ENCODE data around the gene HIVEP1.

The HIVEP1 gene

DNA sequence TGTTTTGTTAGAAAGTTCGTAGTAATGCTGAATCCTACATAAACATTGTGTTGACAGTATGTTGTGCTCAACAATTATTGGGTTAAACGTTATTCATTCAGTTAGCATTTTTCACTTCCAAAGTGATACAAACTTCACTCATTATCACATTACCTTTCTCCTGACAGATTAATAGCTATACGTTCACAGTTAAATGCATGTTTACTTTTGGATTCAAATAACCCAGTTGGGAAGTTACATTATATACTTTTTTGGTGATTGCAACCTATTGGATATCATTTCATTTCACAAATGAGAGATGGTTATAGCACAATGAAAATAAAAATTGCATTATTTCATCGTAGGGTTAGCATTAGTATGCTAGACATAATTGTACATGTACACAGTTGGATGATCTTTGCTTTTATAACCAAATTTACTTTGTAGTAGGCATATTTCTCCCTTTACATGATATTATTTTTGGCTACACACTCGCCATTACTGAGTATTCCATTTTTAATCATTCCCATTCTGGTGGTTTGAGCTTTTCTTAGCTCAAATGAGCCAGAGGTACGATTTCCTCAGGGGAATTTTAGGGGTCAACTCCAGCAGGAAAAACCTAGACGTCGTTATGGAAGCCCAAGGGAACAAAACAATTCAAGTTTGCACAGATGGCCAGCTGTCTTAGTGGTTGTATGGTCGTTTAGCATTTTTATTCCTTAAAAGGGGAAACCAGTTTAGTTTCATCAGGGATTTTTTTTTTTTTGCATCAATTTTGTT is 2.1 kb upstream of the HIVEP1 start:
- H3K9me3 ChIP-seq (ENCODE audit: control insufficient read depth in 2 of 2, low read length in 2 of 2) = peaks cover 0 to 3% of the 10 kb centered on the region in 2 donors
- peaks cover 11% of the 10 kb centered on the region for H3K4me1 ChIP-seq (ENCODE audit: control insufficient read depth, insufficient read depth, low read length)
- no peaks in the 10 kb centered on the region for H3K36me3 ChIP-seq (ENCODE audit: control insufficient read depth in 2 of 2, insufficient read depth in 2 of 2, low read length in 2 of 2)
- no peaks in the 10 kb centered on the region for H3K27me3 ChIP-seq (ENCODE audit: control insufficient read depth in 1 of 2, insufficient read depth in 2 of 2, low read length in 2 of 2)
- H3K9ac ChIP-seq (ENCODE audit: low read length in 2 of 2) = peak overlapping the region; percentile 90 to 92
- H3K4me3 ChIP-seq (ENCODE audit: low read length in 2 of 2) = peak overlapping the region; percentile 71 to 79
- H3K27ac ChIP-seq (ENCODE audit: low read length) = peak overlapping the region; percentile 96

DNA sequence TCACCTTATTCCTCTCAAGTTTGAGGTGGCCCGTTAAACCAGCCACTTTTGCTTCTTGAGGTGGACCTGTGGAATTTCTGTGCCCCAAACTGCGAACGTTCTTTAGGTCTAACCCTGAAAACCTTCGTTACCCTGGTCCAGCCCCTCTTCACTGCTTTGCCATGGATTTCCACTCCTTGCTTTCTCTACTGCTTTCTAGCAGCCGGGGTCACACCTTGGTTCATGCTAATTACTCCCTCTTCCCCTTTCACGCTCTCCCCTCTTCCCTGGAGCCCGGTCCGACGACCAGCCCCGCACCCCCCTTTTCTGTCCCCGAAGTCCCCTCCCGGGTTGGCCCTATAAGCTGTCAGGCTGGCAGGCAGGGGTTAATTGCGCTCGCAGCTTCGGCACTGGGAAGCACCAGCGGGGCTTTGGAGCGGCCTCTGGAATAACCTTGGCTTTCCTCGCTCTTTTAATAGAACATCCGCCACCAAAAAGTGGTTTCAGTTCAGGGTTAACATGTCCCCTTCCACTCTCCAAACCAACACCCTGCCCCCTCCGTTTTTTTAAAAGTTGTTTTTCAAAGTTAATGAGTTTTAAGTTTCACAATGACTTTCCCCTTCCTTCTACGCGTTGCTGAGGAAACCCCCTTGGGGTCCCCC is 1.4 kb upstream of the HIVEP1 start:
- Histone ChIP-seq H3K27ac (ENCODE audit: low read length) (peak overlapping the region; percentile 96), H3K27me3 (ENCODE audit: control insufficient read depth in 1 of 2, insufficient read depth in 2 of 2, low read length in 2 of 2) (no peaks in the 10 kb centered on the region), H3K4me3 (ENCODE audit: low read length in 2 of 2) (peak overlapping the region; percentile 71 to 79)

DNA sequence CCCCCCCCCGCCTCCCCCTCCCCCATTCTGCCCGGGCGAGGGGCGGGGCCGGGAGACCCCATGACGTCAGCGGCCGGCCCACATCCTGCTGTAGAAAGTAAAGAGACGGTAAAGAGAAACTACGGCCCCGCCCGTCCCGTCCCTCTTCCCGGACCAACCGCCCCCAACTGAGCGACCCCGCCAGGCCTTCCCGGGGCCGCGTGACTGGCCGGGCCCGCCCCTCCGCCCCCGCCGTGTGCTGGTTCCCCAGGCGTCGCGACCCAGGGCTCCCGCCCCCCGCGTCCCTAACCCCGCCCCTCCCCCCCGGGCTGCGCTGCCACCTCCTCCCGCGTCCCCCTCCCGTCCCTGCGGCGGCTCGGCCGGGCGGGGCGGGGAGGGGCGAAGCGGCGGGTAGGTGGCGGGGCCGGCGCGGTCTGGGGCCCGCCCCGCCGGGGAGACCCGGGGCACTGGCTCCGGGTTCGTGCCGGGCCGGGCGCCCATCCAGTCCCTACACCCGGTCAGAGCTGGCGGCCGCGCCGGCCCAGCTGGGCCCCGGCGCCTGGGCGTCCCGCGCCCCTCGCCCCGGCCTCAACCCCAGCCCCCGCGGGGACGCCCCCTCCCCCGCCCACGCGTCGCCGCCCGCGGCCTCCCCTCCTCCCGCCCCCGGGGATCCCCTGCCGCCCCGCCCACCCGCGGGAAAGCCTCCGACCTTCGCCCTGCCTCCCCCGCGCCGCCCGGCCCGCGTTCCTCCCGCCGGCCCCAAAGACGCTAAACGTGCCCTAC is 655 bp upstream of the HIVEP1 start:
- H3K9me3 ChIP-seq (ENCODE audit: control insufficient read depth in 2 of 2, low read length in 2 of 2) = peaks cover 0 to 3% of the 10 kb centered on the region in 2 donors
- H3K27me3 ChIP-seq (ENCODE audit: control insufficient read depth in 1 of 2, insufficient read depth in 2 of 2, low read length in 2 of 2) = no peaks in the 10 kb centered on the region
- peaks cover 11% of the 10 kb centered on the region for H3K4me1 ChIP-seq (ENCODE audit: control insufficient read depth, insufficient read depth, low read length)
- H3K9ac ChIP-seq (ENCODE audit: low read length in 2 of 2) = no peak overlapping the region
- H3K36me3 ChIP-seq (ENCODE audit: control insufficient read depth in 2 of 2, insufficient read depth in 2 of 2, low read length in 2 of 2) = no peaks in the 10 kb centered on the region
- H3K27ac ChIP-seq (ENCODE audit: low read length) = peak overlapping the region; percentile 96
- peak overlapping the region in 1 of 2 donors; percentile 85 for H3K4me3 ChIP-seq (ENCODE audit: low read length in 2 of 2)

More for the DNA sequence above, 1.4 kb upstream of the HIVEP1 start:
- peak overlapping the region; percentile 90 to 92 for H3K9ac ChIP-seq (ENCODE audit: low read length in 2 of 2)
- H3K36me3 ChIP-seq (ENCODE audit: control insufficient read depth in 2 of 2, insufficient read depth in 2 of 2, low read length in 2 of 2) = no peaks in the 10 kb centered on the region
- H3K4me1 ChIP-seq (ENCODE audit: control insufficient read depth, insufficient read depth, low read length) = peaks cover 11% of the 10 kb centered on the region
- H3K9me3 ChIP-seq (ENCODE audit: control insufficient read depth in 2 of 2, low read length in 2 of 2) = peaks cover 0 to 3% of the 10 kb centered on the region in 2 donors

- H3K4me1 ChIP-seq (ENCODE audit: control insufficient read depth, insufficient read depth, low read length) = peaks cover 11% of the 10 kb centered on the region
- peaks cover 4% of the 10 kb centered on the region in 2 donors for H3K36me3 ChIP-seq (ENCODE audit: control insufficient read depth in 2 of 2, insufficient read depth in 2 of 2, low read length in 2 of 2)
- H3K9ac ChIP-seq (ENCODE audit: low read length in 2 of 2) = peak overlapping the region; percentile 58 to 62
- peak overlapping the region; percentile 66 to 85 for H3K4me3 ChIP-seq (ENCODE audit: low read length in 2 of 2)
- H3K9me3 ChIP-seq (ENCODE audit: control insufficient read depth in 2 of 2, low read length in 2 of 2) = peaks cover 0 to 3% of the 10 kb centered on the region in 2 donors
- peak overlapping the region; percentile 53 for H3K27ac ChIP-seq (ENCODE audit: low read length)
- H3K27me3 ChIP-seq (ENCODE audit: control insufficient read depth in 1 of 2, insufficient read depth in 2 of 2, low read length in 2 of 2) = no peaks in the 10 kb centered on the region
Measured at GRCh38 chr6:12012558-12013306, 620 bp downstream of the HIVEP1 start.

- Histone ChIP-seq H3K9me3 (ENCODE audit: control insufficient read depth in 2 of 2, low read length in 2 of 2) (peaks cover 0 to 3% of the 10 kb centered on the region in 2 donors), H3K27ac (ENCODE audit: low read length) (no peak overlapping the region), H3K9ac (ENCODE audit: low read length in 2 of 2) (peak overlapping the region; percentile 58 to 62), H3K4me1 (ENCODE audit: control insufficient read depth, insufficient read depth, low read length) (peaks cover 11% of the 10 kb centered on the region), H3K4me3 (ENCODE audit: low read length in 2 of 2) (peak overlapping the region; percentile 66 to 85), H3K27me3 (ENCODE audit: control insufficient read depth in 1 of 2, insufficient read depth in 2 of 2, low read length in 2 of 2) (no peaks in the 10 kb centered on the region), H3K36me3 (ENCODE audit: control insufficient read depth in 2 of 2, insufficient read depth in 2 of 2, low read length in 2 of 2) (peaks cover 4% of the 10 kb centered on the region in 2 donors)
Measured at GRCh38 chr6:12013307-12013719, 1.2 kb downstream of the HIVEP1 start.

DNA sequence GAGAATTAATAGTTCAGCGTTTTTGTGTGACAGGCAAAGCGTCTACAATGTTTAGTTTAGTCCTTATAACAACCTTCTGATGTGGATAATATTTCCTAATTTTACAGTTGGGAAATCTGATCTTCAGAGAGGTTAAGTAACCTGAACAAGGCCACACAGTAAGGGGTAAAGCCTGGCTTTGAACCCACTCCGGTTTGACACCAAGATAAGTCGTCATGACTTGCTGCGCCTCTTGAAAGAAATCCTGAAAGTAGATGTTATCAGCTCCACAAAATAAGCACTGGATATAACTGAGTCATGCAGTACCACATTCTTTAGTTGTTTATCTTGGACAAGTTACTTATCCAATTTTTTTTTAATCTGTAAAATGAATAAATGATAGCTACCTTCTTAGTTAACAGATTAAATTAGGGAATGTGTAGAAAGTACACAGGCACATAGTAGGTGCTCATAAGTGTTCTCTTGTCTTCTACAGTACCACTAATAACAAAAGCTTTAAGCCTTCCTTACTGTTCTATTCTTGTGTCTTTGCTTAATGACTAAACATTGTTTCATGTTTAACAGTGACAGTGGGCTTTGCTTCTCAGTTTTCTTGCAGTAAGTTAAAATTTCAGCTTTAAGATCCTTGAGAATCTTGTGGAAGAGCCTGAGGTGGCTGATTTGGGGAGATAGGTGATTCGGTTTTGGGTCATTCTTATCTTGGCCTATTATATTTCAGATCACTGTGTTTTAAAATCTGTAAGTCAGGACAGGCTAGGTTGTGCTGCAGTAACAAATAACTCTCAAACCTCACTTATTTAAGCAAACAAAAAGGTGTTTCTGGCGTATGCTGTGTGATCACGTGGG is 2.1 kb downstream of the HIVEP1 start:
- peaks cover 6 to 8% of the 10 kb centered on the region in 2 donors for H3K36me3 ChIP-seq (ENCODE audit: control insufficient read depth in 2 of 2, insufficient read depth in 2 of 2, low read length in 2 of 2)
- H3K4me3 ChIP-seq (ENCODE audit: low read length in 2 of 2) = no peak overlapping the region
- H3K27ac ChIP-seq (ENCODE audit: low read length) = no peak overlapping the region
- H3K9ac ChIP-seq (ENCODE audit: low read length in 2 of 2) = no peak overlapping the region
- peaks cover 11% of the 10 kb centered on the region for H3K4me1 ChIP-seq (ENCODE audit: control insufficient read depth, insufficient read depth, low read length)
- H3K27me3 ChIP-seq (ENCODE audit: control insufficient read depth in 1 of 2, insufficient read depth in 2 of 2, low read length in 2 of 2) = no peaks in the 10 kb centered on the region
- peaks cover 0 to 3% of the 10 kb centered on the region in 2 donors for H3K9me3 ChIP-seq (ENCODE audit: control insufficient read depth in 2 of 2, low read length in 2 of 2)

GRCh38 chr6:12014873-12015149 is 2.7 kb downstream of the HIVEP1 start:
- H3K36me3 ChIP-seq (ENCODE audit: control insufficient read depth in 2 of 2, insufficient read depth in 2 of 2, low read length in 2 of 2) = peaks cover 6 to 13% of the 10 kb centered on the region in 2 donors
- H3K4me1 ChIP-seq (ENCODE audit: control insufficient read depth, insufficient read depth, low read length) = peaks cover 10% of the 10 kb centered on the region
- H3K9ac ChIP-seq (ENCODE audit: low read length in 2 of 2) = no peak overlapping the region
- H3K9me3 ChIP-seq (ENCODE audit: control insufficient read depth in 2 of 2, low read length in 2 of 2) = peaks cover 0 to 3% of the 10 kb centered on the region in 2 donors
- H3K27me3 ChIP-seq (ENCODE audit: control insufficient read depth in 1 of 2, insufficient read depth in 2 of 2, low read length in 2 of 2) = no peaks in the 10 kb centered on the region
- no peak overlapping the region for H3K4me3 ChIP-seq (ENCODE audit: low read length in 2 of 2)
- H3K27ac ChIP-seq (ENCODE audit: low read length) = no peak overlapping the region

DNA sequence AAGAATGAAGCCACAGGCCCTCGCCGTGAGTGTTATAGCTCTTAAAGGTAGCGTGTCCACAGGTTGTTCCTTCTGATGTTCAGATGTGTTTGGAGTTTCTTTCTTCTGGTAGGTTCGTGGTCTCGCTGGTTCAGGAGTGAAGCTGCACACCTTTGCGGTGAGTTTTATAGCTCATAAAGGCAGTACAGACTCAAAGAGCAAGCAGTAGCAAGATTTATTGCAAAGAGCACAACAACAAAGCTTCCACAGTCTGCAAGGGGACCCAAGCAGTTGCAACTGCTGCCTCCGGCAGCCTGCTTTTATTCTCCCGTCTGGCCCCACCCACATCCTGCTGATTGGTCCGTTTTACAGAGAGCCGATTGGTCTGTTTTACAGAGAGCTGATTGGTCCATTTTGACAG is 5.2 kb downstream of the HIVEP1 start:
- H3K9me3 ChIP-seq (ENCODE audit: control insufficient read depth in 2 of 2, low read length in 2 of 2) = peaks cover 0 to 3% of the 10 kb centered on the region in 2 donors
- no peak overlapping the region for H3K27ac ChIP-seq (ENCODE audit: low read length)
- H3K4me1 ChIP-seq (ENCODE audit: control insufficient read depth, insufficient read depth, low read length) = peaks cover 3% of the 10 kb centered on the region
- no peak overlapping the region for H3K4me3 ChIP-seq (ENCODE audit: low read length in 2 of 2)
- no peaks in the 10 kb centered on the region for H3K27me3 ChIP-seq (ENCODE audit: control insufficient read depth in 1 of 2, insufficient read depth in 2 of 2, low read length in 2 of 2)
- H3K36me3 ChIP-seq (ENCODE audit: control insufficient read depth in 2 of 2, insufficient read depth in 2 of 2, low read length in 2 of 2) = peaks cover 6 to 13% of the 10 kb centered on the region in 2 donors
- H3K9ac ChIP-seq (ENCODE audit: low read length in 2 of 2) = no peak overlapping the region

DNA sequence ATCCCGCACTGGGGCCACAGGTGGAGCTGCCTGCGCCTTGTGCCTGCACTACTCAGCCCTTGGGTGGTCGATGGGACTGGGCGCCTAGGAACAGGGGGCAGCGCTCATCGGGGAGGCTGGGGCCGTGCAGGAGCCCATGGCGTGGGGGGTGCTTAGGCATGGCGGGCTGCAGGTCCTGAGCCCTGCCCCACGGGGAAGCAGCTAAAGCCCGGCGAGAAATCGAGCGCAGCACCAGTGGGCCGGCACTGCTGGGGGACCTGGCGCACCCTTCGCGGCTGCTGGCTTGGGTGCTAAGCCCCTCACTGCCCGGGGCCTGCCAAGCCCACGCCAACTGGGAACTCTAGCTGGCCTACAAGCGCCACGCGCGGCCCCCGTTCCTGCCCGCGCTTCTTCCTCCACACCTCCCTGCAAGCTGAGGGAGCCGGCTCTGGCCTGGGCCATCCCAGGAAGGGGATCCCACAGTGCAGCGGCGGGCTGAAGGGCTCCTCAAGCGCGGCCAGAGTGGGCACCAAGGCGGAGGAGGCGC is 5.8 kb downstream of the HIVEP1 start:
- Histone ChIP-seq H3K9ac (ENCODE audit: low read length in 2 of 2) (no peak overlapping the region), H3K4me1 (ENCODE audit: control insufficient read depth, insufficient read depth, low read length) (peaks cover 3% of the 10 kb centered on the region), H3K9me3 (ENCODE audit: control insufficient read depth in 2 of 2, low read length in 2 of 2) (peaks cover 0 to 3% of the 10 kb centered on the region in 2 donors), H3K27ac (ENCODE audit: low read length) (no peak overlapping the region), H3K27me3 (ENCODE audit: control insufficient read depth in 1 of 2, insufficient read depth in 2 of 2, low read length in 2 of 2) (no peaks in the 10 kb centered on the region), H3K36me3 (ENCODE audit: control insufficient read depth in 2 of 2, insufficient read depth in 2 of 2, low read length in 2 of 2) (peaks cover 6 to 13% of the 10 kb centered on the region in 2 donors), H3K4me3 (ENCODE audit: low read length in 2 of 2) (no peak overlapping the region)

All from stomach smooth muscle (tissue), 2 donors.